ENCODE data around the gene CTSL.

Gene CTSL

DNA sequence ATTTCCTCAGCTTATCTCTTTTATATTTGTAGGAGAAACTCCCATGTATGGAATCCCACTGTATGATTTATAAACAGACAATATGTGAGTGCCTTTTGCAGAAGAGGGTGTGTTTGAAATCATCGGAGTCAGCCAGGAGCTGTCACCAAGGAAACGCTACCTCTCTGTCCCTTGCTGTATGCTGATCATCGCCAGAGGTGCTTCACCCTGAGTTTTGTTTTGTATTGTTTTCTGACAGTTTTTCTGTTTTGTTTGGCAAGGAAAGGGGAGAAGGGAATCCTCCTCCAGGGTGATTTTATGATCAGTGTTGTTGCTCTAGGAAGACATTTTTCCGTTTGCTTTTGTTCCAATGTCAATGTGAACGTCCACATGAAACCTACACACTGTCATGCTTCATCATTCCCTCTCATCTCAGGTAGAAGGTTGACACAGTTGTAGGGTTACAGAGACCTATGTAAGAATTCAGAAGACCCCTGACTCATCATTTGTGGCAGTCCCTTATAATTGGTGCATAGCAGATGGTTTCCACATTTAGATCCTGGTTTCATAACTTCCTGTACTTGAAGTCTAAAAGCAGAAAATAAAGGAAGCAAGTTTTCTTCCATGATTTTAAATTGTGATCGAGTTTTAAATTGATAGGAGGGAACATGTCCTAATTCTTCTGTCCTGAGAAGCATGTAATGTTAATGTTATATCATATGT is 18.0 kb upstream of the CTSL start:
- Histone ChIP-seq H3K4me2 (ENCODE audit: low read length) (no peak overlapping the region), H3K27ac (ENCODE audit: low read depth, low read length) (no peak overlapping the region), H4K20me1 (ENCODE audit: control insufficient read depth, insufficient read depth, low read depth, low read length) (no peaks in the 10 kb centered on the region), H3F3A (ENCODE audit: control insufficient read depth, insufficient read depth) (no peaks in the 10 kb centered on the region), H3K36me3 (ENCODE audit: control insufficient read depth, low read length) (no peaks in the 10 kb centered on the region), H3K27me3 (ENCODE audit: control insufficient read depth, low read length) (no peaks in the 10 kb centered on the region), H3K4me3 (ENCODE audit: low read length) (no peak overlapping the region), H3K9me3 (ENCODE audit: control insufficient read depth, insufficient read depth, low read length) (no peaks in the 10 kb centered on the region), H3K79me2 (ENCODE audit: control insufficient read depth, low read length) (no peaks in the 10 kb centered on the region), H3K9me2 (replicated peaks; ENCODE audit: control insufficient read depth, low read length) (no peaks in the 10 kb centered on the region), H3K4me1 (ENCODE audit: control insufficient read depth, low read length) (no peaks in the 10 kb centered on the region)
- TF ChIP-seq, protein P1, sequence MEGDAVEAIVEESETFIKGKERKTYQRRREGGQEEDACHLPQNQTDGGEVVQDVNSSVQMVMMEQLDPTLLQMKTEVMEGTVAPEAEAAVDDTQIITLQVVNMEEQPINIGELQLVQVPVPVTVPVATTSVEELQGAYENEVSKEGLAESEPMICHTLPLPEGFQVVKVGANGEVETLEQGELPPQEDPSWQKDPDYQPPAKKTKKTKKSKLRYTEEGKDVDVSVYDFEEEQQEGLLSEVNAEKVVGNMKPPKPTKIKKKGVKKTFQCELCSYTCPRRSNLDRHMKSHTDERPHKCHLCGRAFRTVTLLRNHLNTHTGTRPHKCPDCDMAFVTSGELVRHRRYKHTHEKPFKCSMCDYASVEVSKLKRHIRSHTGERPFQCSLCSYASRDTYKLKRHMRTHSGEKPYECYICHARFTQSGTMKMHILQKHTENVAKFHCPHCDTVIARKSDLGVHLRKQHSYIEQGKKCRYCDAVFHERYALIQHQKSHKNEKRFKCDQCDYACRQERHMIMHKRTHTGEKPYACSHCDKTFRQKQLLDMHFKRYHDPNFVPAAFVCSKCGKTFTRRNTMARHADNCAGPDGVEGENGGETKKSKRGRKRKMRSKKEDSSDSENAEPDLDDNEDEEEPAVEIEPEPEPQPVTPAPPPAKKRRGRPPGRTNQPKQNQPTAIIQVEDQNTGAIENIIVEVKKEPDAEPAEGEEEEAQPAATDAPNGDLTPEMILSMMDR (IDR thresholded peaks at IDR 0.05; ENCODE audit: low read depth, low read length, poor library complexity, severe bottlenecking) = no peak
- no peak for TF ChIP-seq EZH2phosphoT487 (IDR thresholded peaks at IDR 0.05; ENCODE audit: borderline replicate concordance, low read length)

DNA sequence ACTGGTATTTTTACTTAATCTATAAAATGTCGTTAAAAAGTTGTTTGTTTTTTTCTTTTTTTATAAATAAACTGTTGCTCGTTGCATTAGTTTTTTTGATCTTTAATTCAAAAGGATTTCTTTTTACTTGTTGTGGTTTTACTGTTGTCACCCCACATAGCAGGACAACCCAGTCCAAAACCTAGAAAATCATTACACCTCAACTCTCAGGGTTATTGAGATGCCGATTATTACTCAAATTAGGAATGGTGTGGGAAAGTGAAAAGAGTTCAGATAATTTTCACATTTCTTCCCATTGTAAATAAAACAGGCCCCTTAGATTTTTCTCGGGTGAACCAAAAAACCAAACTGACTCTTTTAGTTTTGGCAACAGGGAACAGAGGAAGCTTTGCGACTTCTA is 17.4 kb upstream of the CTSL start:
- TF ChIP-seq EZH2phosphoT487 (IDR thresholded peaks at IDR 0.05; ENCODE audit: borderline replicate concordance, low read length) = no peak
- TF ChIP-seq, protein P1 (IDR thresholded peaks at IDR 0.05; ENCODE audit: low read depth, low read length, poor library complexity, severe bottlenecking) = no peak
- no peaks in the 10 kb centered on the region for H3K79me2 ChIP-seq (ENCODE audit: control insufficient read depth, low read length)
- H3F3A ChIP-seq (ENCODE audit: control insufficient read depth, insufficient read depth) = no peaks in the 10 kb centered on the region
- no peak overlapping the region for H3K27ac ChIP-seq (ENCODE audit: low read depth, low read length)
- no peaks in the 10 kb centered on the region for H3K9me3 ChIP-seq (ENCODE audit: control insufficient read depth, insufficient read depth, low read length)
- no peaks in the 10 kb centered on the region for H3K4me1 ChIP-seq (ENCODE audit: control insufficient read depth, low read length)
- H3K4me2 ChIP-seq (ENCODE audit: low read length) = no peak overlapping the region
- no peaks in the 10 kb centered on the region for H3K9me2 ChIP-seq (replicated peaks; ENCODE audit: control insufficient read depth, low read length)
- no peak overlapping the region for H3K4me3 ChIP-seq (ENCODE audit: low read length)
- H3K36me3 ChIP-seq (ENCODE audit: control insufficient read depth, low read length) = no peaks in the 10 kb centered on the region
- no peaks in the 10 kb centered on the region for H4K20me1 ChIP-seq (ENCODE audit: control insufficient read depth, insufficient read depth, low read depth, low read length)
- no peaks in the 10 kb centered on the region for H3K27me3 ChIP-seq (ENCODE audit: control insufficient read depth, low read length)

DNA sequence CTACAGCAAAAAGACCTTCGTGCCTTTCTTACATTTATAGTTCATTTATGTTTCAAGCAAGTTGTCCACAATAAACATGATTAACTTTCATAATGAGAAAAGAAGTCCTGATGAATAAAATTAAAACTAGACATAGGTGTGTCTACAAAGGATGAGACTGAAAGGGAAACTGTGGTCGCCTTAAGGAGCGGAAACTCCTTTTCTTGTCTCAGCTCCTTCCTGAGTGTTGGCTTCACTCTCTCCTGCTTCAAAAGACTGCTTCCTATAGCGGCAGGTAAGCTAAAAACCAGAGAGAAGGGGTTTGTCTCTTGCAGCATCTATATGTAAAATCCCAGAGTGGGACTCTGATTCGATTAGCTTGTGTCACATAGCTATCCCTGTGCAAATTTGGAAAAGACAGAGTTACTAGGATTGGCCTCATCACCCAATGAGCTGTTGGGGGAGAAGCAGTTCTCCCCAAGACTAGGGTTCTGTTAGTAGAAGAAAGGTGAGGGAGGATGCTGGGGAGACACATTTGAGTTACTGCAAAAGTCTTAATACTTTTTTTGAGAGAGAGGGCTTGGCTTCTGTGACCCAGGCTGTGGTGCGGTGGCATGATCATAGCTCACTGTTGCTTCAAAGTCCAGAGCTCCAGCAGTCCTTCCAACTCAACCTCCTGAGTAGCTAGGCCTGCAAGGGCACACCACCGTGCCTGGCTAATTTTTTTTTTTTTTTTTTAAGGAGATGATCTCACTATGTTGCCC is 16.8 kb upstream of the CTSL start:
- Histone ChIP-seq H3K9me2 (replicated peaks; ENCODE audit: control insufficient read depth, low read length) (no peaks in the 10 kb centered on the region), H4K20me1 (ENCODE audit: control insufficient read depth, insufficient read depth, low read depth, low read length) (no peaks in the 10 kb centered on the region), H3K4me1 (ENCODE audit: control insufficient read depth, low read length) (no peaks in the 10 kb centered on the region), H3K27me3 (ENCODE audit: control insufficient read depth, low read length) (no peaks in the 10 kb centered on the region), H3K4me3 (ENCODE audit: low read length) (no peak overlapping the region), H3K9me3 (ENCODE audit: control insufficient read depth, insufficient read depth, low read length) (no peaks in the 10 kb centered on the region), H3F3A (ENCODE audit: control insufficient read depth, insufficient read depth) (no peaks in the 10 kb centered on the region), H3K79me2 (ENCODE audit: control insufficient read depth, low read length) (no peaks in the 10 kb centered on the region), H3K36me3 (ENCODE audit: control insufficient read depth, low read length) (no peaks in the 10 kb centered on the region), H3K27ac (ENCODE audit: low read depth, low read length) (no peak overlapping the region), H3K4me2 (ENCODE audit: low read length) (no peak overlapping the region)
- TF ChIP-seq, protein P1 (IDR thresholded peaks at IDR 0.05; ENCODE audit: low read depth, low read length, poor library complexity, severe bottlenecking) = no peak
- no peak for TF ChIP-seq EZH2phosphoT487 (IDR thresholded peaks at IDR 0.05; ENCODE audit: borderline replicate concordance, low read length)

Data from DOHH2 (cell line).